Jurkat, Clone E6-1 (cell line): ENCODE measurements around the gene NREP.

Experiments
- DNase-seq: peaks from one replicate; pipeline ENCODE4 v3.0.0-alpha.2; 2011; ENCODE audit warnings: low read depth, low spot score
- H3K4me3 ChIP-seq: 2 replicates; pipeline ENCODE4 v1.5.1; 2011; ENCODE audit warnings: mild to moderate bottlenecking, low read length, control low read depth, moderate library complexity

Gene NREP

GRCh38 chr5:111707630-111708164 is 49.3 kb downstream of the NREP start:
- no peak for DNase-seq
- H3K4me3 ChIP-seq, result no peak overlapping the region

GRCh38 chr5:111706345-111706744 is 50.6 kb downstream of the NREP start:
- DNase-seq, result no peak
- H3K4me3 ChIP-seq, result no peak overlapping the region

GRCh38 chr5:111704452-111705085 is 52.4 kb downstream of the NREP start:
- peak; percentile 45 for DNase-seq
- peak overlapping the region; percentile 47 for H3K4me3 ChIP-seq

- H3K4me3 ChIP-seq, result peak overlapping the region; percentile 47
- DNase-seq, result peak; percentile 92
These were observed 53.3 kb downstream of the NREP start for GRCh38 chr5:111703662-111704061.

- DNase-seq, result no peak
- no peak overlapping the region for H3K4me3 ChIP-seq
These were observed 57.0 kb downstream of the NREP start for GRCh38 chr5:111699976-111700375.

- H3K4me3 ChIP-seq, result no peak overlapping the region
- no peak for DNase-seq
These were observed 57.7 kb downstream of the NREP start for GRCh38 chr5:111699324-111699723.

- DNase-seq, result no peak
- no peak overlapping the region for H3K4me3 ChIP-seq
These were observed 58.9 kb downstream of the NREP start for GRCh38 chr5:111697881-111698757.

GRCh38 chr5:111697215-111697614 is 59.8 kb downstream of the NREP start:
- H3K4me3 ChIP-seq, result no peak overlapping the region
- peak; percentile 41 for DNase-seq

- no peak overlapping the region for H3K4me3 ChIP-seq
- no peak for DNase-seq
These were observed 61.0 kb downstream of the NREP start for GRCh38 chr5:111695991-111696390.

GRCh38 chr5:111694133-111694532 is 62.9 kb downstream of the NREP start:
- no peak for DNase-seq
- no peak overlapping the region for H3K4me3 ChIP-seq

- DNase-seq, result no peak
These were observed 65.1 kb downstream of the NREP start for GRCh38 chr5:111691914-111692313.

GRCh38 chr5:111691508-111691907 is 65.5 kb downstream of the NREP start:
- no peak for DNase-seq
- H3K4me3 ChIP-seq, result no peak overlapping the region

More at GRCh38 chr5:111691914-111692313, 65.1 kb downstream of the NREP start:
- no peak overlapping the region for H3K4me3 ChIP-seq

- no peak overlapping the region for H3K4me3 ChIP-seq
- no peak for DNase-seq
These were observed 67.5 kb downstream of the NREP start for GRCh38 chr5:111689357-111689935.

- DNase-seq, result peak; percentile 56
- H3K4me3 ChIP-seq, result no peak overlapping the region
These were observed 71.0 kb downstream of the NREP start for GRCh38 chr5:111685969-111686368.

GRCh38 chr5:111682641-111683040 is 74.4 kb downstream of the NREP start:
- no peak for DNase-seq
- no peak overlapping the region for H3K4me3 ChIP-seq

- DNase-seq, result no peak
- H3K4me3 ChIP-seq, result no peak overlapping the region
These were observed 74.9 kb downstream of the NREP start for GRCh38 chr5:111682121-111682520.

GRCh38 chr5:111681414-111682120 is 75.4 kb downstream of the NREP start:
- no peak for DNase-seq
- H3K4me3 ChIP-seq, result no peak overlapping the region

GRCh38 chr5:111680737-111681413 is 76.1 kb downstream of the NREP start:
- DNase-seq, result no peak

GRCh38 chr5:111679611-111680010 is 77.4 kb downstream of the NREP start:
- H3K4me3 ChIP-seq, result no peak overlapping the region
- DNase-seq, result no peak

More at GRCh38 chr5:111680737-111681413, 76.1 kb downstream of the NREP start:
- H3K4me3 ChIP-seq, result no peak overlapping the region
